COLO829 (cell line): ENCODE measurements around the gene PPP1R12C.
"Not testable (repeated sequence)": the region's sequence is repeated elsewhere in the genome, so short reads cannot be mapped to it uniquely, and the experiment has no call there.

Source experiments
- DNase-seq: peaks from one replicate; pipeline ENCODE4 v3.0.0; 2012; ENCODE audit warnings: low spot score

The PPP1R12C gene

DNA sequence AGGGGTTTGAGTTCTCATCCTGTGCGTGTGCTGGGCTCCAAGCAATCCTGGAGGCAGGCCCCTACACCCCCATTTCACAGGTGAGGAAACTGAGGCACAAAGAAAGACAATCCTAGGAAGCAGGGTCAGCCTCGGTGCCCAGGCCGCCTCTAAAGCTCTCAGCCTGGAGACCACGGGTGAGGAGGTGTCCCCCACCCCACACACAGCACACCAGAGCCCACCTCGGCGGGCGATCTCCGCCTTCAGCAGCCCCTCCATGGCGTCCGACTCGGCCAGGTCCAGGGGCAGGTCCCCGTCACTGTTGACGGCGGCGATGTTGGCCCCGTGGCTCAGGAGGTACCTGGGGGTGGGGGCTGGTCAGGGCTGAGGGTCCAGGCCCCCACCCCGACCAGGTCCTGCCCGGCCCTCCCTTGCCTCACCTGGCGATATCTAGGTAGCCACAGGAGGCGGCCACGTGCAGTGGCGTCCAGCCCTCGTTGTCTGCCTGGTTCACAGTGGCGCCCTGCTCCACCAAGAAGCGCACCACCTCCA is 5.1 kb downstream of the PPP1R12C start:
- no peak for DNase-seq

DNA sequence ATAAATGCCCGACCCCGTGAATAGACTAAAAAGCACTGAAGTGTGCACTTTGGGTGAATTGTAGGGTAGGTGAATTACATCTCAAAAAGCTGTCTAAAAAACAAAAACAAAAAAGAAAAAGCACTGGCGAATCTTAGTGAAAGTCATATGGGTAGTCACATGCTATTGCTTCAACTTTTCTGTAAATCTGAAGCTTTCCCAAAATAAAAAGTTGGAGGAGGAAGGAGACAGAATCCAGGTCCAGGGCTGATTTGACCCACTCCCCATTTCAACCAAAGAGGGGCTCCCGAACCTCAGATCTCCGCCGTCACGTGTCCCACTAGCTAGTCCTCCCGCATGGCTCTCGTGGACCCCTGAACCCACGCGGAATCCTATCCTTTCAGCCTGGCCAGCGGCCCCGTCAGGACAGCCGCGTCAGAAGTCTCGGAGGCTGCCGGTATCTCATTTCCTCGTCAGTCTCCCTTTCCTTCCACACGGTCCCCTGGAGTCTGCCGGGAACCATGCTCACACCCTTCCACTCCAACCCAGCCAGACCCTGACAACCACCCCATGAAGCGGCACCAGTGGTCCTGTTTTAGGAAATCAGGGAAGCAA is 6.1 kb downstream of the PPP1R12C start:
- DNase-seq, result no peak

- no peak for DNase-seq
Measured at GRCh38 chr19:55109527-55110291, 7.7 kb downstream of the PPP1R12C start.

DNA sequence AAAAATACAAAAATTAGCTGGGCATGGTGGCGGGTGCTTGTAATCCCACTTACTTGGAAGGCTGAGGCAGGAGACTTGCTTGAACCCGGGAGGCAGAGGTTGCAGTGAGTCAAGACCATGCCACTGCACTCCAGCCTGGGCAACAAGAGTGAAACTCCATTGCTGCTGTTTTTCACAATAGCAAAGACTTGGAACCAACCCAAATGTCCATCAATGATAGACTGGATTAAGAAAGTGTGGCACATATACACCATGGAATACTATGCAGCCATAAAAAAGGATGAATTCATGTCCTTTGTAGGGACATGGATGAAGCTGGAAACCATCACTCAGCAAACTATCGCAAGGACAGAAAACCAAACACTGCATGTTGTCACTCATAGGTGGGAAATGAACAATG is 10.2 kb downstream of the PPP1R12C start:
- not testable (repeated sequence) for DNase-seq

GRCh38 chr19:55106591-55106990 is 10.8 kb downstream of the PPP1R12C start:
- DNase-seq, result no peak

GRCh38 chr19:55105237-55105636 is 12.2 kb downstream of the PPP1R12C start:
- no peak for DNase-seq

GRCh38 chr19:55103190-55103589 is 14.2 kb downstream of the PPP1R12C start:
- no peak for DNase-seq

DNA sequence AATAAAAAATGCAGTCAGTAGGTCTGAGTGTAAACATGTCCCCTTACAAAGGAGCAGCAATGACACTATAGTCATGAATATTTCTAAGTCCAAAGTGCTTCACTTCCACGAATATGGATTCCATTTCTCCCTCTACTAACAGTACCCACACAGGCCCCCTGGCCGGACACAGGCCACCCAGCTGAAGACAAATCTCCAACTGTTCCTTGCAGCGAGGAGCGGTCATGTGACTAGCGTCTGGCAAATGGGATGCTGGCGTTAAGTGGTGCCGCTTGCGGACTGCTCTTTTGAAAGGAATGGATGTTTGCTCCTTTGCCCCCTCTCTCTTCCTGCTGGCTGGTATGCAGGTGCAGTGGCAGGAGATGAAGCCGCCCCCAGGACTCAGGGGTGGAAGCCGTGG is 16.2 kb downstream of the PPP1R12C start:
- DNase-seq, result no peak

DNA sequence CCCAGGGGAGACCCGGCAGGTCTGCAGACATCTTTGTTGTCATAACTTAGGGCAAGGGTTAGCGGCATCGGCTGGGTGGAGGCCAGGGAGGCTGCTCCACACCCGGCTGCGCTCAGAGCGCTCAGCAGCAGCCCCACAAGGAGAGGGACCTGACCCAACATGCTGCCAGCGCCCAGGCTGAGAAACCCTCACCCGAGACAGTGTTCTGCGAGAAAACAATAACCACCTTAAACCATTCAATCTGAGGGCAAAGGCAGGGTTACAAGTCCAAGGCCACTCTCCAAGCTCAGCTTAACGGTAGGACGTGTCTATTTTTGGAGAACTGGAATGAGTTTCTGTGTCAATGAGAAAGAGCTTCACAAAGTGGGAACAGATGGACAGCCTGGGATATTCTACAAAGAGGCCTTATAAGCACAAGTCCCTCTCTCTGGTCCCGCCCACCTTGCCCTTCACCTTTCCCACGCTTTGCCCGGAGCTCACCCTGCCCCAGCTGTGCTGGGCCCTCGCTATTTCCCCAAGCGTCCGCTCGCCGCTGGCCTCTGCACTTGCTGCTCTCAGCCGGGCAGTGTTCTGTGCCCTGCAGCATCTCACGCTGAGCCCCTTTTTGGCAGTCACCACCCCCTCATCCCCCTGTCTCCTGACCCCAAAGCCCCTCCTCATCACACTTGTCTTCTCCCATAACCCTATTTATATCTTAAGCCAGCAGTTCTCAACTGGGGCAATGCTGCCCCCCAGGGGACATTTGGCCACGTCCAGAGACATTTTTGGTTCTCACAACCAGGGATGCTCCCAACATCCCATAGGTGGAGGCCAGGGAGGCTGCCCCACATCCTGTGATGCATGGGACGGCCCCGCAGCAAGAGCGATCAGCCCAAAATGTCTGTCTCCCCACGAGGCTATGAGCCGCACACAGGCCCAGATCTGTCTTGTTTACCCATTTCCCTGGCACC is 17.6 kb downstream of the PPP1R12C start:
- no peak for DNase-seq

DNA sequence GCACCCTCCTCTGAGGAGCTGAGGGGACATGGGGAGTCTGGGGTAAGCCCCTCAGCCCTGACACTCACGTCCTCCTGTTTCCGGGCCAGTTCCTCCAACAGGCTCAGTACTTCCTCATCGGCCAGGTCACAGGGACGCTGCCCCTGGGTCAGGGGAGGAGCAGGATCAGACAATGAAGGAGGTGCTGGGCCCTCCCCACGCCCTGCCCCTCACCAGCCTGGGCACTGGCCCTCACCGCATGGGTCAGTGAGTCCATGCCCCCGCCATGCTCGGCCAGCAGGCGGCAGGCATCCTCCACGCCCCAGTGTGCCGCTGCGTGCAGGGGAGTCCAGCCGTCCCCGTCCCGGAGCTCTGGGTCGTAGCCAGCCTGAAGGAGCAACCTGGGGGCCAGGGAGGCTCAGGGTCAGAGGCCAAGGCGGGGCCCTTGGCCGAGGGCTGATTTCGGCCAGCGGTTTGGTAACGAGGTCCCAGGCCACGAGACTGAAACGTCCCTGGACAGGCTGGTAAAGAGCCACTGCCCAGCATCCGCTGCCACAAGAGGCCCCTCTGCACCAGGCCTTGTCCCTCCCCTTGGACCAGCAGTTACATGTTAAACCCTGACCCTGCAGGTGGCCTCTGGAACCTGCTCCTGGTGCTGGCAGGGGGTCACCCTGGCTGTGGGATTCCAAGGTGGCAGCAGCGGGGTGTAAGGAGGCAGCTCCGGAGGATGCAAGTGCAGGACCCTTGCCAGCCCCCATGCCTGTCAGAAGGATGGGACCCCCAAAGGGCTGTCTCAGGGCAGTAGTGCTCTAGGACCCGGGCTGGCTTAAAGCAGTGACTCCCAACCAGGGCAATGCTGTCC is 18.5 kb downstream of the PPP1R12C start:
- DNase-seq, result no peak

- no peak for DNase-seq
Measured at GRCh38 chr19:55097864-55098715, 19.3 kb downstream of the PPP1R12C start.

DNA sequence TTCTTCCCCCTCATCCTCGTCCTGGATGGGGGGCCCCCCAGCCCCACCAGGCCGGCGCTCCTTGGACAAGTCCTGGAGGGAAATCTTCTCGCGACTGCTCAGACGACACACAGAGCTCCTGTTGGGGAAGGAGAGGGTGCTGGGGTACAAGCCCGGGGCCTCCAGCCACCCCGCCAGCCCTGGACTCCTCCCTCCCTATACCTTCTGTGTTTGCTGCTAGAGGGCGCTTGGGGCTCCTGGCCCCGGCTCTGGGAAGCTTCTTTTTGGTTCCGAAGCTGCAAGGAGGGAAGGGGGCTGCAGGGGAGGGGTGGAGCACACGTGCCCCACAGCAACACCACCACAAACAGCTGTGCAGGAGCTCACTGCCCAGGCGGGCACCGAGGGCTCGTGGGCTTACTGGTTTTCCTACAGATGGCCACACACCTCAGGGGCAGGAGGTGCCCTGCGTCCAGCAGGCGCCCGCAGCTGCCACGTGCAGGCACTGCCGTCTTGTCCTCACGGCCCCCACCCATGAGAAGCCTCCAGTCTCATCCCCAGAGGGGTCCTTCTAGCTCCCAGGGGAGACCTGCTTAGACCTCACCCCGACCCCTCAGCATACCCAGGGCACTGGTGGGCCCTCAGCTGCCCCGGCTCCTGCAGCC is 21.3 kb downstream of the PPP1R12C start:
- no peak for DNase-seq

DNA sequence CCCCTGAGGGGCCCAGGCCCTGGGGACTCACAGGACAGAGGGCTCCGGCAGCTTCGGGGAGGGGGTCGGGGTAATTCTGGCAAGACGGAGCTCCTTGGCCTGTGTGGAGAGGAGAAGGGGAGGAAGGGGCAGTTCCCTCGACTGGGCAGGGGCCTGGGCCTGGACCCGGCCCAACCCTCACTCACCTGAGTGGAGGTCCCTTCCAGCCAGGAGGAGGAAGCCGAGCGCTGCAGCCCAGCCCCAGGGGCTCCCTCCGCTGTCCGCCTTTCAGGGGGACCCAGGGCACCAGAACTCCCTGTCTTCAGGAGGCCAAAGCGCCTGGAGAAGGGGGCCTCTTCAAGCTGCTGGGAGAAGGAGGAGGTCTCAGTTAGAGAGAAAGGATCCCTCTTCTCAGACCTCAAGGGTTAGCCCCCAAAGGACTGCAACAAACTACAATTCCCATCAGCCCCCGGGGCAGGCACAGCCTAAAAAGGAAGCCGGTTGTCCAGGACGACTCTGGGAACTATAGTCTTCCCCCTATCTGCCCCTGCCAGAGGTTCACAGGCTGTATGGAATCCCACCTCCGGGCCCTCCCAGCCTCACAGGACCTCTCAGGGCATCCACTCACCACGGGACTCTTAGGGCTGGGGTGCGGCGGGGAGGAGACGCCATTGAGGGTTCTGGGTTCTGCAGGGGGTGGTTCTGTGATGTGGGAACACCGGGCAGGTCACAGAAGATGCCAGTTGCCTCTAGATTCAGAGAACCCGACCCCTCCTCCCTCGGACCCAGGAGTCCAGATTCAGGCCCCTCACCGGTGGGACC is 22.0 kb downstream of the PPP1R12C start:
- DNase-seq, result no peak

GRCh38 chr19:55094456-55095259 is 22.8 kb downstream of the PPP1R12C start:
- no peak for DNase-seq

DNA sequence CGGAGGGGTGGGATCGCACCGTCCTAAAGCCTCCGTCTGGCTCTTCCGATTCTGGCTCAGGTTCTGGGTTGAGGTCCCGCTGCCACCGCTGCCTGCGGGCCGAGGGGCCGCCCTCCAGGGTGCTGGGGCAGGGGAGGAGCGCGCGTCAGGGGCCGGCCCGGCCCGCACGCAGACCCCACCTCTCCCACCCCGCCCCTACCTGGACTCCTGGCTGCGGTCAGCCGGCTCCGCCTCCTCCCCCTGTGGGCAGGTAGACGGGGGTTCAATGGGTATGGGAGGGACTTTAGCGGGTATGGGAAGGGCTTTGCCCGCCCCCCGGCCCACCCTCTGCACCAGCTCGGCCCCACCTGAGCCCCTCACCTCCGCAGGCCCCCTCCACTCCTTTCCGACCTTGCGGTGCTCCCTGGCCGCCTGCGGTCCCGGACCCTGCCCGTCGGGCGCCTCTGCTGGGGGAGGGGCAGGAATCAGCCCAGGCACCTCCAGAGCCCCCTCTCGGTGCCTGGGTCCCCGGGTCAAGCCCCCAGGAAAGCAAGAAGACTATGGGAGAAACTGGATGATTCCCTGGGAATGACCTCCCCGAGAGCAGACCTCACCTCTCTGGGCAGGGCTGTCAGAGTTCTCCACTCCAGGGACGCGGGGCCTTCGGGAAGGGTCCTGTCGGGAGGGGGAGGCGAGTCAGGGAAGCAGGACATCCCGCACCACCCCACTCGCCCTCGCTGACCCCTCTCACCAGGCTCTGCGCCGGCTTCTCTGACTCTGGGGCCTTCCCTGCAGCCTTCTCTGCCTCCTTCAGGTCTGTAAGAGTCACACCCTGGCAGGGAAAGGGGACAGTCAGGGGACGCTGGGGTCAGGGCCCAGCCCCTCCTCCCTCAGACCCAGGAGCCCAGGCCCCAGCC is 24.8 kb downstream of the PPP1R12C start:
- no peak for DNase-seq

GRCh38 chr19:55091955-55092354 is 25.5 kb downstream of the PPP1R12C start:
- no peak for DNase-seq
